Activated effector memory CD4-positive, alpha-beta T cell treated with anti-CD3 and anti-CD28 coated beads, Interleukin-2, amount 50 U/mL, for 16 hours (primary cell): ENCODE data around the gene DCTPP1.
A peak's percentile ranks its signal among the peaks of the same experiment; 100 is the strongest.
"Not testable (repeated sequence)": the region's sequence is repeated elsewhere in the genome, so short reads cannot be mapped to it uniquely, and the experiment has no call there.

Experiments used
- DNase-seq: peaks from one replicate; pipeline ENCODE4 v3.0.0-alpha.2; 2020

The DCTPP1 gene

DNA sequence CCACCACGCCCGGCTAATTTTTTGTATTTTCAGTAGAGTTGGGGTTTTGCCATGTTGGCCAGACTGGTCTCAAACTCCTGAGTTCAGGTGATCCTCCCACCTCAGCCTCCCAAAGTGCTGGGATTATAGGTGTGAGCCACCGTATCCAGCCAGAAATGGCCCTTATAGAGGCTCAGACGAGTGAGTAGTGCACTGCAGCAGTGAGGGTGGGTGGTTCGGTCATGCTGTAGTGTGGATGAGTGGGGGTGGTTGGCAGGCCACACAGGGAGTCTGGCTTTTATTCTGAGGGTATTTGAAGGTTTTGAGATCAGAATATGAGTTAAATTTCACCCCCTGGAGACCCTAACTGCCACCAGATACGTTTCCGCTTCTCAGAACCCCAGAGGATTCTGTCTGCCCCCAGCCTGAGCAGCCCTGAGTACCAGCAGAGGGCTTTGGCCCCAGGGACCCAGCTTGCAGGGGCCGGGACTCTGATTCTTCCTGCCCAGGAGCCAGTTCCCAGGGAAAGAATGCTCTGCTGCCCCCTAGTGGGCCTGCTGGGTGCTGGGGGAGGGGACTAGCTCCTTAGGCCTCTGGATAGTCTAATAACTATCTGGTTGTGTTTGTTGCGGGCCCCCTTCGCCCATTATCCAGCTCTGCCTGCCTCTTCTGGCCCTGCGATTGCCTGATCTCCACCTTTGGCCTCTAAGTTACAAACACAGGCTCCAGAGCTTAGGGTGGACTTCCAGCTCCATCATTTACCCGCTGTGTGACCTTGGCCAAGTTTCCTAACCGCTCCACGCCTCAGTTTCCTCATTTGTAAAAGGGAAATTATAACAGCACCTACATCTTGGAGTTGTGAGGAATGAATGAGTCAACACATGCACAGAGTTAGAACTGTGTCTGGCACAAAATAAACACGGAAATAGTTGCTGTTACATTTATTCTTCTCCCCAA, 20.4 kb downstream of the DCTPP1 start:
- DNase-seq, result peak; percentile 98

- no peak for DNase-seq
These were observed 21.9 kb downstream of the DCTPP1 start for GRCh38 chr16:30407804-30408534.

GRCh38 chr16:30407102-30407803, 22.6 kb downstream of the DCTPP1 start, which contains the start of gene ZNF771:
TSS of gene ZNF771 (plus strand) at chr16:30407606. CDS start at chr16:30408054, 448 bp downstream.
- peak; percentile 97 for DNase-seq

DNA sequence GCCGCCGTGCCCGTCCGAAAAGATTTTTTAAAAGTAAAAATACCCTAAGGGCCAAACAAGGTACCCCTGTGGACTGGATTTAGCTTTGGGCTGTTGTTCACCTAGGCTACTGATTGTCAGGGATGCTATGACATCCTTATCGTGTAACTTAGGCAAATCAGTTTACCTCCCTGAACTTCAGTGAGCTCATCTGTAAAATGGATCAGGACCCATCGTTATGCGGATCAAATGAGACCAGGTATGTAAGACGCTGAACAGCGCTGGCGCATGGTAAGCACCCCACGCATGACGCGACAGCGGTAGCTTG, 23.1 kb downstream of the DCTPP1 start:
- no peak for DNase-seq

DNA sequence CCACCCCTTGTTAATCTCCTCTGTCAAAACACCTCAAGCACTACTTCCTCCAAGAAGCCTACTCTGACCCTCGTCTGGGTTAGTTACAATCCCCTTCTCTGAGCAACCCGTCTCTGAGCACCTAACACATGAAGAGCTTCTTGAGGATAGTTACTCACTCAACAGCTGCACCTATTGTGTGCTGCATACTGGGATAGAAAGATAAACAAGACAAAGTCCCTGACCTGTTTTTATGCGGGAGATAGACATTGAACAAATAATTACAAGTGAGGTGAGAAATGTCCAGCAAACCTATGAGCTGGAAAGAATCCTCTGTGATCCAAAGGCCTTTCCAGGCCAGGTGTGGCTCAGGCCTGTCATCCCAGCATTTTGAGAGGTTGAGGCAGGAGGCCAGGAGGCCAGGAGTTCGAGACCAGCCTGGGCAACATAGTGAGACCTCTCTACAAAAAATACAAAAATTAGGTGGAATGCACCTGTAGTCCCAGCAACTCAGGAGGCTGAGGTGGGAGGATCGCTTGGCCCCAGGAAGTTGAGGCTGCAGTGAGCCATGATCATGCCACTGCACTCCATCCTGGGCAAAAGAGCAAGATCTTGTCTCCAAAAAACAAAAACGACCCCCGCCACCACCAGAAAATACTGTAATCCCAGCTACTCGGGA, 27.9 kb downstream of the DCTPP1 start:
- no peak for DNase-seq

- DNase-seq, result no peak
These were observed 30.2 kb downstream of the DCTPP1 start for GRCh38 chr16:30399435-30400186.

GRCh38 chr16:30398661-30399434, 31.0 kb downstream of the DCTPP1 start:
- no peak for DNase-seq

- DNase-seq, result no peak
These were observed 31.8 kb downstream of the DCTPP1 start for GRCh38 chr16:30397776-30398660.

- no peak for DNase-seq
These were observed 32.8 kb downstream of the DCTPP1 start for GRCh38 chr16:30397056-30397455.

DNA sequence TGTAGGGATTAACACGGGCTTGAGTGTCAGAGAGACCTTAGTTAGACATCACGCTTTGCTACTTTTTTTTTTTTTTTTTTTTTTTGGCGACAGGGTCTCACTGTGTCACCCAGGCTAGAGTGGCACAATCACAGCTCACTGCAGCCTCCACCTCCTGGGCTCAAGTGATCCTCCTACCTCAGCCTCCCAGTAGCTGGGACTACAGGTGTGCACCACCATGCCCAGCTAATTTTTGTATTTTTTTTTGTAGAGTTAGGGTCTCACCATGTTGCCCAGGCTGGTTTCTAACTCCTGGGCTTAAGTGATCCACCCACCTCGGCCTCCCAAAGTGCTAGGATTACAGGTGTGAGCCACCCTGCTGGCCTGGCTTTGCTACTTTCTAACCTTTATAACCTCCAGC, 33.2 kb downstream of the DCTPP1 start:
- not testable (repeated sequence) for DNase-seq

DNA sequence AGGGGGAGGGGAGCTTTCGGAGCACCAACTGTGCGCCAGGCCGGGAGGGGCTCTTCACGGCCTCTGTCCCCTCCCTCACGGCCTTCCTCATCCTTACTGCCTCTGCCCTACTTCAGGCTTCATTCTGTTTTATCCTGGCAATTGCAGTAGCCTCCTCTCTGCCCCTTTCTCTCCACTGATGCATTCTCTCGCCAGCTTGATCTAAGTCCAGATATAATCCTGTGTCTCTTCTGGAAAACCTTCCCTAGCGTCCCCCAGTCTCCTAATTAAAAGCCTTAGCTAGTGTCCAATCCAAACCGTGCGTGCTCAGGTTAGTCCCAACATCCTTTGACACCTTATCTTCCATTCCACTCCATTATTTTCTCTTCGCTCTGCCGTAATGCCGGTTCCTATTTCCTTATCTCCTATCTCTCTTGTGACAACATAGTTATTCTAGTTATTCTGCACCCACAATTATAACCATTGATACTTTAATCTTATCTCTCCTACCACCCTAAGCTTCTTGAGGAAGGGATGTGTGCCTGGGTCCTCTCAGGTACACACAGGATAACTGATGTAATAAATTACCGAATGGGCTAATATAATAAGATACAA, 33.7 kb downstream of the DCTPP1 start:
- DNase-seq, result no peak

DNA sequence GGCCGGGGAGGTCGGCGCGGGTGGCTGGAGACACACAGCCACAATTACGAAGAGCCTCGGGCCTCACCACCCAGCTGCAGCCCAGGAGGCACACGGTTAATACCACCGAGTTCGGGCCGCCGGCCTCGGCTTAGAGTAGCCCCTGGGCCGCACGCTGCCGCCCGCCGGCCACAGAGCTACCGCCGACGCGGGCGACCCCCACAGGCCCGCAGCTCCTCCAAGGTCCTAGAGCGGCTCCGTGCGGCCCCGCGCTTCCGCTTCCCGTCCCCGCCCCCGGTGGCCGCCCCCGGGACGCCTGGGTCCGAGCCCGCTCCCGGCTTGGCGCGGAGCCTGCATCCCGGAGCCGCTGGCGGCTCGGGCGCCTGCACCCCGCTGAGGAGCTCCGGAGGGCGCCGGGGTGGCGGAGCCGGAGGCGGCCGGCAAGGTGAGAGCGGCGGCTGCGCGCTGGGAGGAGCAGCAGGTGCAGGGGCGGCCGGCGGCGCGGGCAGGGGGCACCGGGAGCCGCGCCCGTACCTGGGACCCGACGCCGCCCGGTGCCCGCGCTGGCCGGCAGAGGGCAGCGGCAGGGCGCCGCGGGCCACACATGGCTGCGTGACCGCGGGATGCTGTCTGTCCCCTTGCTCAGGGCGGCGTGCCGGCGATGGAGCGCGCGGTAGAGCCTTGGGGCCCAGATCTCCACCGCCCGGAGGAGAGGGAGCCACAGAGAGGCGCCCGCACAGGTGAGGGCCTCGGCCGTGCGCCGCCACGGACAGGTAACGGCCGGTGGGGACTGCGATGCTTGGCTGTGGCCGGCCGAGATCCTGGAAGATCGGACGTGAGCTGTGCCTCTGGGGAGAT, 34.5 kb downstream of the DCTPP1 start, which contains the start of gene ZNF48:
Gene ZNF48, plus strand, starts transcription at position 266 of the 837 bp plus-strand sequence. Its CDS starts 375 bp downstream, at position 641.
- DNase-seq, result peak; percentile 84

DNA sequence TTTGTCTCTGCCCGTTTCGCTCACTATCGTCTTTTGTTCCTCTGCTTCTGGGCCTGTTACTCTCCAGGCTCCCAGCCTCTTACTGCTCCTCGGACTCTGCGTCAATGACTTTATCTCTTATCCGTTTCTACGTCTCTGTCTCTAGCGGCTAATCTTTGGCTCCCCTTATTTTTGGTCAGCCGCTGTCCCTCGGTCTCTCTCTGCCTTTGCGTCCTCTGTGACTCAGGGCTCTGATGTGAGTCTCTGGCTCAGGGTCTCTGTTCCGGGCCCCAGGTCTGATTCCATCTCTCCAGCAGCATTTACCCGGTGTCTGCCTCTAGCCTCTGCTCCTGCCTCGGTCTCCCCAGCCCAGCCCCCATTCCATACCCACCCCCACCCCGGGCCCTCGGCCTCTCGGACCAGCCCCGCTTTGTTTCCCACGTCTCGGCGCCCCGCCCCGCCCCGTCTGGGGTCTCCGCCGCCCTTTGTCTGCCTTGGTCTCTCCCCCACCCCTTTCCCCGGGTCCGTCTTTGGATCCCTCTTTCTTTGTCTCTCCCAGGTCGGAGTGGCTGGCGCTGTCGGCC, 35.2 kb downstream of the DCTPP1 start:
- no peak for DNase-seq

DNA sequence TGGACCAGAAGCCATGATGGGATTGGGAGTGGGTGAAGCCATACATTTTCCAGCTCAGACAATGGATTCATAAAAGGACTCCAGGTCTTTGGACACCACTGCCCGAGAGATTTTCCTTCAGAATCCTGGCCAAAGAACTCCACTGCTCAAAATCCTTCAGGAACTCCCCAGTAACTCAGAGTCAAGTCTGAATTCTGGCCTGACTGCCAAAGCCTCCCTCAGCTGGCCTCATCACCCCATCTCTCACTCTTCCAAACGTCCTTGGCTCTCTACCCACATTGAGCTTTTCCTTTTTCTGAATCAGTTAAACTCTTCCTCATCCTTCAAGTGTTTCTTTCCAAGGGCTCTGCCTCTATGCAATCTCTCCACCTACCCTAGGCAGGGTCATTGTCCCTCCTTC, 46.3 kb downstream of the DCTPP1 start:
- DNase-seq, result no peak

- DNase-seq, result peak; percentile 92
These were observed 47.5 kb downstream of the DCTPP1 start, which contains the start of gene SEPTIN1 for GRCh38 chr16:30382111-30382881. TSS of gene SEPTIN1 (minus strand) at chr16:30382561. CDS start at chr16:30382542, 19 bp downstream.

DNA sequence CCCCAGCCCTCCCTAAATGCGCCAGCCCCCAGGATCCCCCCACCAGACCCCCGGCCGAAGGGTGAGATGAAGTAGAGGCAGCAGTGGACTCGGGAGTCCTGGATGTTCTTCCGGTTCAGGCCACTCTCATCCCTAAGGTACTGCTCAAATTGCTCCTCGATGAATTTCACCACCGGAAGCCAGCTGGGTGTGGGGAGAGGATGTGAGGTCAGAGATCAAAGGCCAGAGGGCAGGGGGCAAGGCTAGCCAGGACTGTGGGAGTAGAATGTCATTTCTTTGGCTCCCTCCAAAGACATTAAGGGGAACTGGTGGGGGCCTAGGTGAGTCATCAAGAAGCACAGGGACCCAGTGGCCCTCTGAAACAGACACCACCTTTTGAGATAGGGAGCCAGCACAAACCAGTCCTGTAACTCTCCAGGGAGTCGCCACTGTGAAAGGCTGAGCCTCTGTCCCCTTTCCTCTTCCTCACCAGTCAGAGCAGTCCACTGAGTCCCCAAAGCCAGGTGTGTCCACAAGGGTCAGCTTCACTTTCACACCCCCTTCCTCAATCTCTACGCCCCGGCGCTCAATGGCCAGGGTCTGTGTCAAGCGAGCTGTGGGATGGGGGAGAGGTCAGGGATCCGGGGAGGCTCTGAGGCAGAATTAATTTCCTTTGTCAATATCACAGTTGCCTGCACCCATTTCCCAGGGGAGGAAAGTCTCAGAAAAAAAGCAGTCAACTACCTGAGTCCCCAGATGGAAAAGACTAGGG, 48.4 kb downstream of the DCTPP1 start:
- DNase-seq, result peak; percentile 76

DNA sequence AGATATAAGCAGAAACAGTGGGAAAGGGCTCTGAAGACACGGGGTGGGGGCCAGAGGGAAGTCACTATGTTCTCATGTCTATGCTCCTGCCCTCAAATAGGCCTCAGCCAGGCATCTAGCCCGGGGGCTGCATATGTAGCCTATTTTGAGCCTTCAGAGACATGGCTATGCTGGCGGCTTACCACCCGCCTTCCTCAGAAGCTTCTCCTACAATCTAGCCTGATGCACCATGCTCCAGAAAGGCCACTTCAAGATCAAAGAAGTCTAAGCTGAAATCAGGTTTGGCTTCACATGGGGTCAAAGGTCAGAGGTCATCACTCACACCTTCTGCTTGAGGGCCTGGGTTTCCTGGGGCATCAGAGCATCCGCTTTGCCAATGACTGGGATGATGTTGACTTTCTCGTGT, 49.0 kb downstream of the DCTPP1 start:
- no peak for DNase-seq
